GM23248 (cell line): ENCODE measurements around the gene URAD. TPM values are rescaled to one million over a fixed set of nuclear protein-coding genes. Genes with fewer than 3 reads are reported as not detected.

ENCODE experiments used
- DNase-seq: peaks from one replicate; pipeline ENCODE4 v3.0.0-alpha.2; 2015
- H2AFZ ChIP-seq: fragments of 200-600 bp; sonication (generic); 2 replicates; pipeline ENCODE4 v1.6.1; 2016; ENCODE audit warnings: antibody characterized with exemption
- H3F3A ChIP-seq: fragments of 200-600 bp; sonication (generic); 2 replicates; pipeline ENCODE4 v1.6.1; 2016; ENCODE audit warnings: mild to moderate bottlenecking, antibody characterized with exemption, mixed run types; ENCODE audit not compliant: insufficient read depth
- H3K27ac ChIP-seq: fragments of 200-600 bp; sonication (generic); 2 replicates; pipeline ENCODE4 v1.5.1; 2016; ENCODE audit warnings: mild to moderate bottlenecking
- H3K27me3 ChIP-seq: fragments of 200-600 bp; sonication (generic); replicated peaks from 2 replicates; pipeline ENCODE4 v1.6.1; 2016; ENCODE audit warnings: mild to moderate bottlenecking; ENCODE audit not compliant: insufficient read depth
- H3K36me3 ChIP-seq: fragments of 200-600 bp; sonication (generic); 2 replicates; pipeline ENCODE4 v1.6.1; 2016; ENCODE audit warnings: low read depth, mild to moderate bottlenecking
- H3K4me1 ChIP-seq: fragments of 200-600 bp; sonication (generic); 2 replicates; pipeline ENCODE4 v1.6.1; 2016; ENCODE audit warnings: mild to moderate bottlenecking; ENCODE audit not compliant: insufficient read depth
- H3K4me2 ChIP-seq: fragments of 200-600 bp; sonication (generic); one replicate; pipeline ENCODE4 v1.6.1; 2016; ENCODE audit warnings: mild to moderate bottlenecking; ENCODE audit not compliant: unreplicated experiment
- H3K4me3 ChIP-seq: fragments of 200-600 bp; sonication (generic); 2 replicates; pipeline ENCODE4 v1.5.1; 2016; ENCODE audit warnings: mild to moderate bottlenecking
- H3K79me2 ChIP-seq: fragments of 200-600 bp; sonication (generic); 2 replicates; pipeline ENCODE4 v1.6.1; 2016; ENCODE audit warnings: mild to moderate bottlenecking; ENCODE audit not compliant: insufficient read depth
- H3K9ac ChIP-seq: fragments of 200-600 bp; sonication (generic); 2 replicates; pipeline ENCODE4 v1.6.1; 2016; ENCODE audit warnings: mild to moderate bottlenecking
- H3K9me2 ChIP-seq: fragments of 200-600 bp; sonication (generic); 2 replicates; pipeline ENCODE4 v1.6.1; 2016; ENCODE audit warnings: mixed run types, mild to moderate bottlenecking, moderate library complexity; ENCODE audit not compliant: insufficient read depth
- H3K9me3 ChIP-seq: fragments of 200-600 bp; sonication (generic); one replicate; pipeline ENCODE4 v1.6.1; 2017; ENCODE audit warnings: low read depth
- H4K20me1 ChIP-seq: fragments of 200-600 bp; sonication (generic); 2 replicates; pipeline ENCODE4 v1.6.0; 2016; ENCODE audit not compliant: insufficient read depth
- EZH2 ChIP-seq: fragments of 200-600 bp; sonication (generic); IDR thresholded peaks from 2 replicates; pipeline ENCODE4 v1.6.1; 2018; ENCODE audit warnings: antibody characterized with exemption, mild to moderate bottlenecking; ENCODE audit not compliant: insufficient read depth, poor library complexity, severe bottlenecking
- WGBS, 2 experiments: methylation state at CpG; one replicate each; pipeline ENCODE4 v1.1.6; 2015 to 2017; ENCODE audit warnings: low lambda C conversion rate in 2 of 2, low coverage in 1 of 2; ENCODE audit errors: missing lambda C conversion rate in 2 of 2; 5-methylcytosine and 5-hydroxymethylcytosine counted together
- in situ Hi-C: fragments of 300-500 bp; cut with MboI; formaldehyde crosslinking; loops from 2 replicates; pipeline ENCODE4 v1.15.0; 2020
- polyA plus RNA-seq: library from polyadenylated mRNA; unstranded; fragments of >200 nt; fragmentation: Nextera tagmentation; extraction: Ambion mirVana; gene quantifications from 2 replicates; pipeline ENCODE4 v1.2.1, GENCODE V29; 2016
- small RNA-seq: library from RNA; depleted of rRNA; stranded (forward); fragments of <200 nt; gene quantifications from one replicate; pipeline ENCODE3, GENCODE V24; 2014; ENCODE audit warnings: low read depth, low replicate concordance
- total RNA-seq: library from RNA; depleted of rRNA; stranded (reverse); fragments of >200 nt; shearing (Covaris generic); gene quantifications from 2 replicates; pipeline ENCODE4 v1.2.3, GENCODE V29; 2014; rRNA removed

Gene URAD
- total and polyA plus RNA-seq, 2 experiments from 2014 or later, result not detected

GRCh38 chr13:27928353-27928804 is 60.1 kb downstream of the URAD start:
- no peaks in the 10 kb centered on the region for H3F3A ChIP-seq
- H3K9ac ChIP-seq, result no peak overlapping the region
- no peaks in the 10 kb centered on the region for H3K36me3 ChIP-seq
- H3K9me2 ChIP-seq, result no peaks in the 10 kb centered on the region
- H3K4me3 ChIP-seq, result no peak overlapping the region
- WGBS, 2 experiments, result 6 to 7% methylated on average over 26 of the region's 26 CpGs
- no peak overlapping the region for H3K27ac ChIP-seq
- H4K20me1 ChIP-seq, result no peaks in the 10 kb centered on the region
- no peak overlapping the region for H2AFZ ChIP-seq
- no peak for TF ChIP-seq EZH2
- in situ Hi-C loops, result no loop called here
- no peaks in the 10 kb centered on the region for H3K4me1 ChIP-seq
- H3K4me2 ChIP-seq, result no peak overlapping the region
- no peak for DNase-seq
- peaks cover 88% of the 10 kb centered on the region for H3K27me3 ChIP-seq
- no peaks in the 10 kb centered on the region for H3K9me3 ChIP-seq
- H3K79me2 ChIP-seq, result no peaks in the 10 kb centered on the region

Small RNA genes within 50 kb of the gene (small RNA-seq; reads per million reads assigned to genes)
- gene ATP5F1EP2, result not detected
- not detected for gene RN7SL272P

Other genes starting within 250 kb of the URAD start
- gene GSX1, start 196.2 kb downstream of the URAD start, total RNA-seq, result not detected in 2 replicates
- gene GSX1, start 196.2 kb downstream of the URAD start, polyA plus RNA-seq, result not detected in 2 replicates
- not detected in 2 replicates for gene PDX1, start 68.7 kb downstream of the URAD start, total RNA-seq
- gene PDX1, start 68.7 kb downstream of the URAD start, polyA plus RNA-seq, result not detected in 2 replicates
- not detected in 2 replicates for gene CDX2, start 19.4 kb downstream of the URAD start, total RNA-seq
- not detected in 2 replicates for gene CDX2, start 19.4 kb downstream of the URAD start, polyA plus RNA-seq
- gene FLT3, start 111.9 kb upstream of the URAD start, total RNA-seq, result not detected in 2 replicates
- not detected in 2 replicates for gene FLT3, start 111.9 kb upstream of the URAD start, polyA plus RNA-seq
- gene PAN3, start 149.9 kb upstream of the URAD start, total RNA-seq, result 16.7 and 17.3 TPM in 2 replicates
- gene PAN3, start 149.9 kb upstream of the URAD start, polyA plus RNA-seq, result 14.7 and 16.7 TPM in 2 replicates